H1 (cell line): ENCODE data around the gene NEDD4L. TPM values are rescaled to one million over a fixed set of nuclear protein-coding genes. Genes with fewer than 3 reads are reported as not detected.

Source experiments
- CTCF ChIA-PET: fragments of 300-600 bp; sonication (Branson Sonifier 250); formaldehyde crosslinking; loops from one replicate; lab custom pipeline; 2021; ENCODE audit not compliant: partially characterized antibody; lab: Charles Lee
- POLR2A ChIA-PET: fragments of 300-600 bp; sonication (Branson Sonifier 250); formaldehyde crosslinking; loops from one replicate; lab custom pipeline; 2021; ENCODE audit warnings: inconsistent platforms; ENCODE audit not compliant: partially characterized antibody; lab: Charles Lee
- DNase-seq, 2 experiments: peaks; one replicate each; pipeline versions ENCODE4 v3.0.0 to v3.0.0-alpha.2; 2010 to 2022; ENCODE audit warnings: low spot score in 2 of 2, low read depth in 1 of 2, mixed read lengths in 1 of 2
- FAIRE-seq: peaks from 2 replicates; lab custom pipeline; 2011; peaks lifted over from hg19 to GRCh38; lab: Jason Lieb, UNC
- H2AFZ ChIP-seq: 2 replicates; pipeline ENCODE4 v1.8.1; 2012; ENCODE audit warnings: low read length, inconsistent platforms
- H2AK5ac ChIP-seq: 2 replicates; pipeline ENCODE4 v1.6.1; 2013; ENCODE audit warnings: low read depth, low read length
- H2BK120ac ChIP-seq: replicated peaks from 2 replicates; pipeline ENCODE3; 2013; ENCODE audit warnings: low read depth, low read length, inconsistent platforms
- H2BK12ac ChIP-seq: 2 replicates; pipeline ENCODE4 v1.6.1; 2013; ENCODE audit warnings: low read depth, low read length
- H2BK15ac ChIP-seq: 2 replicates; pipeline ENCODE4 v1.6.1; 2013; ENCODE audit warnings: low read length
- H2BK20ac ChIP-seq: 2 replicates; pipeline ENCODE4 v1.6.1; 2013; ENCODE audit warnings: low read length
- H2BK5ac ChIP-seq: 2 replicates; pipeline ENCODE4 v1.6.1; 2013; ENCODE audit warnings: low read depth, low read length
- H3K14ac ChIP-seq: 2 replicates; pipeline ENCODE4 v1.6.1; 2013; ENCODE audit warnings: inconsistent platforms; ENCODE audit not compliant: insufficient read length
- H3K18ac ChIP-seq: 2 replicates; pipeline ENCODE4 v1.6.1; 2013; ENCODE audit warnings: low read length; ENCODE audit errors: extremely low read depth
- H3K23ac ChIP-seq: 2 replicates; pipeline ENCODE4 v1.6.1; 2013; ENCODE audit warnings: inconsistent platforms; ENCODE audit not compliant: insufficient read length
- H3K23me2 ChIP-seq: 2 replicates; pipeline ENCODE4 v1.6.1; 2013; ENCODE audit warnings: low read depth, low read length
- H3K27ac ChIP-seq: 2 replicates; pipeline ENCODE4 v1.6.1; 2011; ENCODE audit warnings: low read depth, low read length, inconsistent platforms
- H3K27me3 ChIP-seq, 4 experiments: replicated peaks in 1 of 4; 1 replicate in 1 of 4; 2 replicates in 3 of 4; pipeline versions ENCODE4 v1.6.1 to v1.8.1; 2011 to 2013; ENCODE audit warnings: low read length in 3 of 4, mild to moderate bottlenecking in 3 of 4, inconsistent platforms in 2 of 4, mixed read lengths in 2 of 4, moderate library complexity in 1 of 4; ENCODE audit not compliant: control insufficient read depth in 3 of 4, insufficient read depth in 3 of 4; ENCODE audit errors: extremely low read depth in 1 of 4
- H3K36me3 ChIP-seq, 4 experiments: 2 replicates each; pipeline versions ENCODE4 v1.6.1 to v1.8.1; 2011 to 2013; ENCODE audit warnings: mild to moderate bottlenecking in 4 of 4, low read length in 3 of 4, moderate library complexity in 2 of 4, control low read depth in 1 of 4, inconsistent platforms in 1 of 4; ENCODE audit not compliant: insufficient read depth in 4 of 4, control insufficient read depth in 2 of 4
- H3K4ac ChIP-seq: replicated peaks from 2 replicates; pipeline ENCODE3; 2013; ENCODE audit warnings: low read length, low read depth, mixed read lengths, inconsistent platforms; ENCODE audit not compliant: insufficient read length
- H3K4me1 ChIP-seq, 4 experiments: replicated peaks in 1 of 4; 1 replicate in 1 of 4; 2 replicates in 3 of 4; pipeline versions ENCODE4 v1.6.1 to v1.8.1; 2011 to 2013; ENCODE audit warnings: low read length in 3 of 4, inconsistent platforms in 2 of 4, mixed read lengths in 1 of 4; ENCODE audit not compliant: insufficient read depth in 4 of 4, control insufficient read depth in 3 of 4
- H3K4me2 ChIP-seq, 2 experiments: 2 replicates each; pipeline versions ENCODE4 v1.6.1 to v1.8.1; 2011 to 2013; ENCODE audit warnings: low read depth in 2 of 2, low read length in 2 of 2, control low read depth in 1 of 2, inconsistent platforms in 1 of 2, mild to moderate bottlenecking in 1 of 2; ENCODE audit not compliant: insufficient read depth in 1 of 2
- H3K4me3 ChIP-seq, 4 experiments: fragments of 200-600, 300-600 bp in 1 of 4; sonication (generic), shearing (Covaris generic), sonication (Bioruptor Twin) in 1 of 4; 2 replicates each; pipeline versions ENCODE4 v1.5.1 to v1.8.1; 2011 to 2016; ENCODE audit warnings: low read length in 4 of 4, low read depth in 3 of 4, control low read depth in 2 of 4, inconsistent platforms in 2 of 4, mild to moderate bottlenecking in 2 of 4, mixed read lengths in 1 of 4, moderate library complexity in 1 of 4; ENCODE audit not compliant: insufficient read depth in 2 of 4; ENCODE audit errors: extremely low read depth in 1 of 4
- H3K56ac ChIP-seq: replicated peaks from 2 replicates; pipeline ENCODE3; 2013; ENCODE audit warnings: low read depth, mild to moderate bottlenecking, mixed read lengths, low read length, inconsistent platforms; ENCODE audit not compliant: insufficient read length
- H3K79me1 ChIP-seq: 2 replicates; pipeline ENCODE4 v1.6.1; 2013; ENCODE audit warnings: low read depth, low read length, control low read depth
- H3K79me2 ChIP-seq, 2 experiments: 2 replicates each; pipeline versions ENCODE4 v1.6.1 to v1.8.1; 2012 to 2013; ENCODE audit warnings: low read length in 2 of 2, mild to moderate bottlenecking in 2 of 2, inconsistent platforms in 1 of 2; ENCODE audit not compliant: insufficient read depth in 2 of 2, control insufficient read depth in 1 of 2
- H3K9ac ChIP-seq, 4 experiments: replicated peaks in 1 of 4; 1 replicate in 1 of 4; 2 replicates in 3 of 4; pipeline versions ENCODE4 v1.6.1 to v1.8.1; 2011 to 2013; ENCODE audit warnings: low read depth in 3 of 4, low read length in 3 of 4, control low read depth in 2 of 4, mild to moderate bottlenecking in 2 of 4, moderate library complexity in 2 of 4, inconsistent platforms in 1 of 4; ENCODE audit errors: extremely low read depth in 1 of 4
- H3K9me3 ChIP-seq, 2 experiments: 2 replicates each; pipeline versions ENCODE4 v1.6.1 to v1.8.1; 2012 to 2013; ENCODE audit warnings: mild to moderate bottlenecking in 2 of 2, moderate library complexity in 2 of 2, control low read depth in 1 of 2, inconsistent platforms in 1 of 2, low read depth in 1 of 2, low read length in 1 of 2, mixed read lengths in 1 of 2; ENCODE audit not compliant: insufficient read depth in 2 of 2
- H4K20me1 ChIP-seq, 2 experiments: replicated peaks in 1 of 2; 2 replicates each; pipeline versions ENCODE3 to v1.8.1; 2011 to 2013; ENCODE audit warnings: inconsistent platforms in 2 of 2, low read length in 2 of 2, mild to moderate bottlenecking in 1 of 2; ENCODE audit not compliant: insufficient read depth in 2 of 2, control insufficient read depth in 1 of 2
- H4K5ac ChIP-seq: 2 replicates; pipeline ENCODE4 v1.6.1; 2013; ENCODE audit warnings: low read length, low read depth, mixed read lengths, inconsistent platforms; ENCODE audit not compliant: insufficient read length
- H4K8ac ChIP-seq: 2 replicates; pipeline ENCODE4 v1.8.0; 2013; ENCODE audit warnings: mild to moderate bottlenecking, moderate library complexity, low read length, inconsistent platforms; ENCODE audit not compliant: insufficient read depth; ENCODE audit errors: extremely low read depth
- H4K91ac ChIP-seq: replicated peaks from 2 replicates; pipeline ENCODE3; 2013; ENCODE audit warnings: low read length, mixed read lengths, inconsistent platforms; ENCODE audit not compliant: insufficient read length
- CBX5 ChIP-seq: fragments of 300-800, 300-1000 bp; sonication (generic); IDR thresholded peaks from 2 replicates; pipeline ENCODE4 v1.7.1; 2016; ENCODE audit warnings: antibody characterized with exemption, low read length, low read depth
- EP300 ChIP-seq, 2 experiments: IDR thresholded peaks; 1 replicate in 1 of 2; 2 replicates in 1 of 2; pipeline ENCODE4 v1.6.1; 2011 to 2012; ENCODE audit warnings: low read depth in 2 of 2, low read length in 2 of 2, mild to moderate bottlenecking in 2 of 2, borderline replicate concordance in 1 of 2, inconsistent platforms in 1 of 2, moderate library complexity in 1 of 2
- GABPA ChIP-seq: IDR thresholded peaks from 2 replicates; pipeline ENCODE4 v1.6.1; 2011; ENCODE audit warnings: mild to moderate bottlenecking, low read length, moderate library complexity, borderline replicate concordance; ENCODE audit not compliant: insufficient read depth
- JUND ChIP-seq: IDR thresholded peaks from 2 replicates; pipeline ENCODE4 v1.6.1; 2011; ENCODE audit warnings: mild to moderate bottlenecking, improper control_type of control experiment, low read length
- KDM1A ChIP-seq: fragments of 200-600, 300-600 bp; sonication (generic); IDR thresholded peaks from 2 replicates; pipeline ENCODE4 v1.7.1; 2016; ENCODE audit warnings: mild to moderate bottlenecking, low read length, borderline replicate concordance
- NANOG ChIP-seq: IDR thresholded peaks from 2 replicates; pipeline ENCODE4 v1.6.1; 2011; ENCODE audit warnings: low read length, low read depth, mild to moderate bottlenecking, inconsistent platforms; ENCODE audit not compliant: insufficient read depth, poor library complexity, severe bottlenecking
- POLR2AphosphoS5 ChIP-seq: IDR thresholded peaks from 2 replicates; pipeline ENCODE4 v1.6.1; 2011; ENCODE audit warnings: low read depth, low read length
- POU5F1 ChIP-seq: IDR thresholded peaks from 2 replicates; pipeline ENCODE4 v1.6.1; 2011; ENCODE audit warnings: low read depth, mild to moderate bottlenecking, low read length, moderate library complexity
- RBBP5 ChIP-seq: IDR thresholded peaks from 2 replicates; pipeline ENCODE4 v1.7.1; 2012; ENCODE audit warnings: low read depth, mild to moderate bottlenecking, inconsistent platforms, low read length, moderate library complexity, borderline replicate concordance
- SAP30 ChIP-seq: fragments of 300-600 bp; sonication (generic); IDR thresholded peaks from 2 replicates; pipeline ENCODE4 v1.7.1; 2012; ENCODE audit warnings: low read length, moderate library complexity, mild to moderate bottlenecking, inconsistent platforms; ENCODE audit not compliant: insufficient read depth, insufficient replicate concordance
- SIN3A ChIP-seq, 2 experiments: IDR thresholded peaks in 1 of 2; conservative IDR thresholded peaks in 1 of 2; 2 replicates each; pipeline ENCODE4 v1.6.1; 2011 to 2012; ENCODE audit warnings: low read length in 2 of 2, improper control_type of control experiment in 1 of 2, low read depth in 1 of 2, mild to moderate bottlenecking in 1 of 2
- SIX5 ChIP-seq: IDR thresholded peaks from 2 replicates; pipeline ENCODE4 v1.6.1; 2011; ENCODE audit warnings: mild to moderate bottlenecking, low read depth, low read length
- SRF ChIP-seq: IDR thresholded peaks from 2 replicates; pipeline ENCODE4 v1.6.1; 2011; ENCODE audit warnings: mild to moderate bottlenecking, low read depth, low read length, moderate library complexity
- ZNF274 ChIP-seq: IDR thresholded peaks from 2 replicates; pipeline ENCODE4 v1.7.0; 2012; ENCODE audit warnings: low read length, borderline replicate concordance; ENCODE audit errors: extremely low read depth
- WGBS, 2 experiments: shearing (Covaris generic) in 1 of 2; methylation state at CpG; one replicate each; pipeline versions ENCODE4 v1.1.6 to v1.1.7; 2013 to 2015; ENCODE audit warnings: low lambda C conversion rate in 2 of 2, mixed read lengths in 2 of 2, inconsistent platforms in 1 of 2, low coverage in 1 of 2, missing lambda C conversion rate in 1 of 2; ENCODE audit not compliant: insufficient replicate concordance in 2 of 2, insufficient coverage in 1 of 2, insufficient read length in 1 of 2; ENCODE audit errors: extremely low coverage in 1 of 2, missing lambda C conversion rate in 1 of 2; 5-methylcytosine and 5-hydroxymethylcytosine counted together
- polyA plus RNA-seq, 7 experiments: library from polyadenylated mRNA; depleted of rRNA in 3 of 7; stranded (reverse) in 5 of 7; unstranded in 2 of 7; fragments of >200 nt in 5 of 7; fragments of 200-250 nt in 2 of 7; gene quantifications; 1 replicate in 5 of 7; 2 replicates in 1 of 7; 4 replicates in 1 of 7; pipeline versions ENCODE4 v1.2.1 to v1.2.3, GENCODE V29; 2011 to 2013; ENCODE audit warnings: missing spikeins in 2 of 7, mixed read lengths in 2 of 7
- total RNA-seq: library from RNA; stranded (reverse); fragmentation: NEBNext Ultra II Directional; extraction: Animal tissue kit (Norgen Biotek cat#: 25700); gene quantifications from 2 replicates; pipeline ENCODE4 v1.2.1, GENCODE V29; 2021

Gene NEDD4L
- total and polyA plus RNA-seq, 2 of the 8 experiments (the other 6 are each of a cell fraction or from before 2014, with no cell fraction given): 37.3 to 69.8 TPM

DNA sequence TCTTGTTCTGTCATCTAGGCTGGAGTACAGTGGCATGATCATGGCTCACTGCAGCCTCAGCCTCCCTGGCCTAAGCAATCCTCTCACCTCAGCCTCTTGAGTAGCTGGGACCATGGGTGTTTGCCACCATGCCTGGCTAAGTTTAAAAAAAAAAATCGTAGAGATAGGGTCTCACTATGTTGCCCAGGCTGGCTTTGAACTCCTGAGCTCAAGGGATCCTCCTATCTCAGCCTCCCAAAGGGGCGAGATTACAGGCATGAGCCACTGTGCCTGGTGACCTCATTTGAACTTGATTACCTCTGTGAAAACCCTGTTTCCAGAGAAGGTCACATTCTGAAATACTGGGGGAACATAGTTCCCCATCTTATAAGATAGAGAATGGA is 190.3 kb downstream of the NEDD4L start:
- no peak overlapping the region for H3K9ac ChIP-seq
- no peaks in the 10 kb centered on the region for H3K23me2 ChIP-seq
- ChIA-PET CTCF (interaction anchor here (0.6 to 0.7 kb wide), 3 partner anchors 22 to 264 kb away, joined by 3 to 5 read pairs (median 3); no protein-coding TSS in a partner anchor), POLR2A (interaction anchor here (1.0 to 1.4 kb wide), 2 partner anchors 8 to 29 kb away, joined by 3 to 4 read pairs; no protein-coding TSS in a partner anchor)
- peaks cover 5 to 66% of the 10 kb centered on the region in 2 experiments; a peak in 3 of 4 replicates for H3K79me2 ChIP-seq
- no peak overlapping the region for H2AK5ac ChIP-seq
- H3K4me3 ChIP-seq: no peak overlapping the region
- H2BK5ac ChIP-seq: no peak overlapping the region
- H3K27me3 ChIP-seq: no peaks in the 10 kb centered on the region
- H4K91ac ChIP-seq: no peak overlapping the region
- no peak overlapping the region for H3K18ac ChIP-seq
- WGBS, 2 experiments: 77% methylated on average over 2 of the region's 2 CpGs; no CpG with 5 or more reads in 1 of the 2 experiments
- no peak overlapping the region for H4K5ac ChIP-seq
- H2BK12ac ChIP-seq: no peak overlapping the region
- no peak overlapping the region for H3K23ac ChIP-seq
- H3K56ac ChIP-seq: no peak overlapping the region
- H3K4me2 ChIP-seq: no peak overlapping the region
- H2AFZ ChIP-seq: no peak overlapping the region
- H3K4me1 ChIP-seq: peaks cover 2 to 9% (median 6%) of the 10 kb centered on the region in 4 experiments; a peak in 4 of 7 replicates
- H4K20me1 ChIP-seq: no peaks in the 10 kb centered on the region
- H3K36me3 ChIP-seq: no peaks in the 10 kb centered on the region
- peaks cover 2% of the 10 kb centered on the region; the same call in 1 of the 2 replicates for H3K79me1 ChIP-seq
- no peak overlapping the region for H2BK15ac ChIP-seq
- no peak overlapping the region for H3K27ac ChIP-seq
- no peak for FAIRE-seq
- DNase-seq: no peak
- H3K14ac ChIP-seq: no peak overlapping the region
- no peak overlapping the region for H3K4ac ChIP-seq
- no peaks in the 10 kb centered on the region for H3K9me3 ChIP-seq
- H2BK120ac ChIP-seq: no peak overlapping the region
- H2BK20ac ChIP-seq: no peak overlapping the region
- H4K8ac ChIP-seq: no peak overlapping the region
- TF ChIP-seq POU5F1: no peak
- no peak for TF ChIP-seq ZNF274
- TF ChIP-seq SIX5: no peak
- no peak for TF ChIP-seq SAP30
- TF ChIP-seq KDM1A: no peak
- TF ChIP-seq EP300 (IDR thresholded peaks at IDR 0.05; ENCODE audit: borderline replicate concordance in 1 of 2, low read depth in 2 of 2, low read length in 2 of 2): no peak
- TF ChIP-seq RBBP5: no peak
- no peak for TF ChIP-seq POLR2AphosphoS5
- TF ChIP-seq CBX5: no peak
- no peak for TF ChIP-seq GABPA
- TF ChIP-seq JUND: no peak
- TF ChIP-seq NANOG: no peak
- TF ChIP-seq SIN3A (conservative IDR thresholded peaks at IDR 0.05 in 1 of 2, IDR thresholded peaks at IDR 0.05 in 1 of 2; ENCODE audit: low read depth in 1 of 2, low read length in 2 of 2): no peak
- TF ChIP-seq SRF: no peak
